CD4-positive, alpha-beta T cell treated with Interleukin-15 for 1 hour (primary cell): ENCODE data around the gene PSMA3.
A peak's percentile ranks its signal among the peaks of the same experiment; 100 is the strongest.

Experiments used
- DNase-seq: peaks from one replicate; pipeline ENCODE4 v3.0.0-alpha.2; 2020

Gene PSMA3

DNA sequence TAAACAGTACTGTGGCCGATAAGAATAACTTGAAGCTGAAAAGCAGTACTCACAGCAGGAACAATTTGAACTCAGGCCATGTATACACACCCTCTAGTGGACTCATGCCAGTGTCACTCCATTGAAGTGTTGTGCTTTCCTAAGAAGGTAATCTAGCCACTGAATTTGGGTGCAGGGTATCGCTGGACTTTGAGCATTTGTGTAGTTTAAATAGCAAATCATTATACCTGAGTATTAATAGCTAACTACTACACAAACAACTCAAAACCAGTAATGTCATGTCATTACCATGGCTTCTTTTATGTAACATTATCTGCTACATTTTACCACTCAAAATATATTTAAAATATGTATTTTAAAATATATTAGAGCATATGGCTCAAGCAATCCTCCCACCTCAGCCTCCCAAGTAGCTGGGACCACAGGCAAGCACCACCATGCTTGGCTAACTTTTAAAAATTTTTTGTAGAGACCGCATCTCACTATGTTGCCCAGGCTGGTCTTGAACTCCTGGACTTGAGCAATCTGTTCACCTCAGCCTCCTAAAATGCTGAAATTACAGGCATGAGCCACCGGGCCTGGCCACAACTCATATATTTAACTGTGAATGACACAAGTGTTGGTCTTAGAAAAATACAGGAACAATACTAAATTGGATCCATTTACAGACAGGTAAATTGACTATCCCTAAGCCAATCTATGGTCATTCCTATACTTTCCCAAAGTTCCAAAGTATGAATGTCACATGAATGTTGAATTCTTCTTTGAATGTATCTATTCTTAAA is 28.1 kb downstream of the PSMA3 start:
- DNase-seq = no peak

DNA sequence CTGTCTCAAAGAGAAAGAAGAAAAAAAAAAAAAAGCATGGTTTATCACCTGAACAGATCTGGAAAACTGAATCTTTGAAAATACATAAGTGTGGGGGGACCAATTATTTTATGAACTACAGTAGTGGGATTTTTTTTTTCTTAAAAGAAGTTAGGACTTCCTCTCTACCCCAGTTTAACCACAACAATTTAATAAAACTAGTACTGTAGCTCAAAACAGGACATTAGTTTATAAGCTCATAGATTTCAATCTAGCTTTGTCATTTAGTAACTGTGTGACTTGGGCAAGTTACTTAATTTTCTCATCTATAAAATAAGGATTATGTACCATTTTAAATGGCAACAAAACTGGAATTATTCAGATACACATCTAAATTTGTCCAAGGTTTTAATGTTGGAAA is 30.2 kb downstream of the PSMA3 start:
- DNase-seq = no peak

DNA sequence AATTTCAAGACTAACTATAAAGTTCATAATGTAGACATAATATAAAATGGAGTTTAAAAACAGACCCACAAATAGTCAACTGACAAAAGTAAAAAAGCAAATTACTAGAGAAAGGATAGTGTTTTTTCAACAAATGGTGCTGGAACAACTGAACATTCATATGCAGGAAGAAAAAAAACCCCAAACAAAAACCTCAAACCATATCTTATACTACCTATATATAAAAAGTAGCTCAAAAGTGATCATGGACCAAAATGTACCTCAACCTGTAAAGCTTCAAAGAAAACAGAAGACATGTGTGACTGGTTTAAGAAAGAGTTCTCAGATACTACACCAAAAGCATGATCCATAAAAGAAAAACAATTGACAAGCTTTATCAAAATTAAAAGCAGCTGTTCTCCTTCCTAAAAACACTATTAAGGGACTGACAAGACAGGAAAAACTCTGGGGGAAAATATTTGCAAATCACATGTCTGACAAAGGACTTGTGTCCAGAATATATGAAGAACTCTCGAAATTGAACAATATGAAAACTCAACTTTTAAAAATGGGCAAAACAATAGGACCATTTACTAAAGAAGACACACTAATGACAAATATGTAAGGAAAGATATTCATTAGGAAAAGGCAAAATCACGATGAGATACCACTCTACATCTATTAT is 31.0 kb downstream of the PSMA3 start:
- no peak for DNase-seq

DNA sequence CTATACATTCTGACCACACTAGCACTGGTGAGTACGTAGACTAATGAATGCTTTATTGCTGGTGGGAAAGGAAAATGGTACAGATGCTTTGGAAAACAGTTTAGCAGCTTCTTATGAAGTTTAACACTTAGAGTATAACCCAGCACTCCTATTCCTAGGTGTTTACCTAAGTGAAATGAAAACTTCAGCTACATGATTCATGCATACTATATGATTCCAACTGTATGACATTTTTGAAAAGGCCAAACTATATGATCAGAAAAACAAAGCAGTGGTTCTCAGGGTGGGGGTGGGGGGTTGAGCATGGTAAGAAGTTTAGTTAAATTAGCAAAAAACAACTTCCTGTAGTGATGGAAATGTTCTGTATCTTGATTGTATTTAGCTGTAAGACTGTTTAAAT is 31.6 kb downstream of the PSMA3 start:
- DNase-seq = no peak

DNA sequence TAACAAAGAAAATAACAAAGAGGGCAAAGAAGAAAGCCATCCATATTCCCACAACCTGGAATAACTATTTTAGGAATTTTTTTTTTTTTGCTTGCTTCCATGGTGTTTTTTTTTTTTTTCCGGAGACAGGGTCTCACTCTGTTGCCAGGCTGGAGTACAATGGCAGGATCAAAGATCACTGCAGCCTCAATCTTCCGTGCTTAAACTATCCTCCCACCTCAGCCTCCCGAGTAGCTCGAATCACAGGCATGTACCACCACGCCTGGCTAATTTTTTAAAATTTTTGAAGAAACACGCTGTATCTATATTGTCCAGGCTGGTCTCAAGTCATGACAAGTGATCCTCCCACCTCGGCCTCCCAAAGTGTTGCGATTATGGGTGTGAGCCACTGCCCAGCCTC is 33.5 kb downstream of the PSMA3 start:
- DNase-seq = no peak

DNA sequence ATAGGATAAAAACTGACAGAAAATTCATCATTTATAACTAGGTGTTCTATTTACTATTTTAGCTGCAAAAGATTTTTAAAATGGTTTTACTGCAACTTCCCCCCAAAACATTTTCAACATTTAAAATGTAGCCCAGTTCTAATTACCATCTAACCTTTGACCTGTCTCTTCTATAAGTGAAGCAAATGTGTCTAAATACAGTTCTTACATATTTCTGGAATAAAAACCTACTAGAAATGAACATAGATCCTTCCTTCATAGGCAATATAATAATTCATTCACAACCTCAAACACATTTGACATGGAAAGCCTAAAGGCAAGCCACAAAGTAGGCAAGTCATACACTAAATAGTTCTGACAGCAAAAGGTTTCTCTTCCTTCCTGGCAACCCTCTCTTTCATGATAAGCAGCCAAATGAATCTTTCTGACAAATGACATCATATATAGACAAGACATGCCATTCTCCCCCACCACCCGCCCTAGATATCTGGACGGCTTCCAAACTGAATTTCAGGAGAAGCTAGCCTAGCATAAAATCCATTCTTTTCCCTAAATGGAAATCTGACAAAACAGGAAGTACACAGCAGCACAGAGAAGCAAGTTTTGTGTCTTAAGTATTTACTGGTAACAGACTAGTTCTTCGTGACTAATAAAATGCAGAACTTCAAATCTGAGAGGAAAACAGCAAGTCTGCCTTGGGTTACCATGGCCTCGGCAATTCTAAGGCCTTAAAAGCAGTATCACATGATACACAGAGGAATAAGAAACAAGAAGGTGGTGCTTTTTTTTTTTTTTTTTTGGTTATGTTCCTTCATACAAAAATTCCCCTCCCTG is 36.5 kb downstream of the PSMA3 start:
- peak; percentile 48 for DNase-seq

DNA sequence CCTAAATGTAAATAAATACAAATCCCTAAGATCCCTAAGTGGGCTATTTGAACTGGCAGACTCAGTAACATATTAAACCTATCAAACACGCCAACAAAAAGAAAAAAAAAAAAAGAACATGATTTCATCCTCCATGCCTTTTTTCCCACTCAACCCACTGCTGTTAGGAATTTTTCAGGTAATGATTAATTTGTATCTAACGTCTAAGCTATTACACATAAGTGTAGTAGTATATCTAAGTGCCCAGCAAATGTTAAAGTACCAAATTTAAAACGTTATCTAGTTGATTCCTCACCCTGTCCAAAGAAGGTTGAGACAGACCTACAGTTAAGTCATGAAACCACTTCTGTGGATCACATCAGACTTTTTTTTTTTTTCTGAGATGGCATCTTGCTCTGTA is 37.3 kb downstream of the PSMA3 start:
- DNase-seq = no peak

DNA sequence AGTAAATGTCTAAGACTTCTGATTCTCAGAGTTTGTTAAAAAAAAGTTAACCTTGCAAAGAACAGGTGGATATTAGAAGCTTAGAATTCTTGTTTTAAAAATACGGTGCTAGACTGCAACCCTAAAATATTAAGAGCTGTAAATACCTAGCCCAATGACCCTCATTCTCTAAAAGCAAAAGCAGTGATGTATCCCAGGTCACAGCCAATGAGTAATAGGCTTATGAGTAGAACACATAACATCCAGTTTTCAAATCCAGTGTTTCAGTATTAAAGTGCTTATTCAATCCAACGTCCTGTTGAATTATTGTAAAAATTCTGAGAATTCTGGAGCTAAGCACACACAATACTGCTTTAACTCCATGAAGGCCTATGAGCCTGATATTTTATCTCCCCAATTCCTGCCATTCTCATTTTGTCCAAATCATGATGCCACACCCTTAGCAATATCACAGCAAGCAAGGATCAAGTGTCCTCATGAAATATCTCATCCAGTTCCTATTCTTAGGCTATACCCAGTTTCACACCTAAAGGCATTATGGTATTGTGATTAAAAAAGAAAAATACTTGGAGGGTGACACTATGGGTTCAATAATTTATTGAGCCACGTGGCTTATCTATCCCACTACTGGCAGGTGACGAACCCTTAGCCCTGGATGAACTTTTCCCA is 38.4 kb downstream of the PSMA3 start:
- no peak for DNase-seq

DNA sequence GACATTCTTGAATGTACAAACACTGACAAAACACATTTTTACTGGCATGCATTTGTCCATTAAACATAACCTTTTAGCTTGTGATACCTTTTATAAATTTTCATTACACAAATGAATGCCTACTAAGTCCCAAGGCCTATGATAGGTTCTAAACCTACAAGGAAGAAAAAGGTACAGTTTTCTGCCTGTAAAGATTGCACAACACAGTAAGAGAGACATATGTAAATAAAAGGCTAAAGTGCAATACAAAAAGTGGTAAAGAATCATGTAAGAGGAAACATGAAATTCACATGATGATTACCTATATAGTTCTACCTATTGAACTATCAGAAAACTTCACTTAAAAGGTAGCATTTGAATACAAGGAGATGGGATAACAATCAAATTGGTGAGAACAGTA is 39.1 kb downstream of the PSMA3 start:
- no peak for DNase-seq

DNA sequence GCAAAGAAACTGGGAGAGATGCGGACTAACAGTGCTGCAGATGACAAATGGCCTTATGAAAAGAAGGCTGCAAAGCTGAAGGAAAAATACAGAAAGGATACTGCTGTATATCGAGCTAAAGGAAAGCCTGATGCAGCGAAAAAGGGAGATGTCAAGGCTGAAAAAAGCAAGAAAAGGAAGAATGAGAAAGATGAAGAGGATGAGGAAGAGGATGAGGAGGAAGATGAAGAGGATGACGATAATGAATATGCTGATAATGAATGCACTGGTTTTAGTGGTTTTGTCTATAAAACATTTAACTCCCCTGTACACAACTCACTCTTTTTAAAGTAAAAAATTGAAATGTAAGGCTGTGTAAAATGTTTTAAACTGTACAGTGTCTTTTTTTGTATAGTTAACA is 40.5 kb downstream of the PSMA3 start:
- DNase-seq = no peak

DNA sequence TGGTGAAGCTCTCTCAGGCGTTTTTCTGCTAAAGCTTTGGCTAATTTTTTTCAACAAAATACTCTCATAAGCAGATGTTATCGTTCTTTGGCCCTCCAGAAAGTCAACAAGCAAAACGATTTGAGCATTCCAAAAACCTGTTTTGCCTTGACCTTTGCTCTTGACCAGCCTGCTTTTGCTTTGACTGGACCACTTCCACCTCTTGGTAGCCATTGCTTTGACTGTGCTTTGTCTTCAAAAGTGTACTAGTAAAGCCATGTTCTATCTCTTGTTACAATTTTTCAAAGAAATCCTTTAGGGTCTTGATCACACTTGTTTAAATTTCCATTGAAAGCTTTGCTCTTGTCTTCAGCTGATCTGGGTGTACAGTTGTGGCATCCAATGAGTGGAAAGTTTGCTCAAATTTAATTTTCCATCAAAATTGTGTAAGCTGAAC is 43.0 kb downstream of the PSMA3 start:
- DNase-seq = no peak

DNA sequence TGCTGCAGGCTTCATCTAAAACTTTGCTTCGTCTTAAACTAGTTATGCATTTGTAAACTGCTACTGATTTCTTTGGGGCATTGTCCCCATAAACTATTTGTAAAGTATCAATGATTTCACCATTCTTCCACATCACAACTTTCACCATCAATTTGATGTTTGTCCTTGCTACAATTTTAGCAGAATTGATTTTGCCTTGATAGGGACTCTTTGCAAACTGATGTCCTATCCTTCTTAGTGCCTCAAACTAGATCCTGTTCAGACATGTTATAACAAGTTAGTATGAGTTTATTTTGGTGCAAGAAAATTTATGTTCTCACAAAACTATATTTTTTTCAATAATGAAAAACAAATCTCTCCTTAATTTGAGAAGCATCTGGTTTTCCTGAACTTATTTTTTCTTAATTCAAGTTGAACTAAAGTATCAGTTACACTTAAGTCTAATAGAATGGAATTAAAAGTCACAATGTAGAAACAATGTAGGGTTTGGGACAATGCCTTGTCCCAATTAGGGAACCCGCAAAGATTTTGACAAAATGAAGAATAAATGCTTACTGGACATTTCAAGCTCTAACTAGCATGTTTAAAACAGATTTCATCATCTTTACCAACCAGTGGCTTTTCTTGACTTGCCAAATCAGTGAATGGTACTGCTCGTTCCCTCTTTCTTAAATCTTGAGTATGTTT is 43.6 kb downstream of the PSMA3 start:
- no peak for DNase-seq

DNA sequence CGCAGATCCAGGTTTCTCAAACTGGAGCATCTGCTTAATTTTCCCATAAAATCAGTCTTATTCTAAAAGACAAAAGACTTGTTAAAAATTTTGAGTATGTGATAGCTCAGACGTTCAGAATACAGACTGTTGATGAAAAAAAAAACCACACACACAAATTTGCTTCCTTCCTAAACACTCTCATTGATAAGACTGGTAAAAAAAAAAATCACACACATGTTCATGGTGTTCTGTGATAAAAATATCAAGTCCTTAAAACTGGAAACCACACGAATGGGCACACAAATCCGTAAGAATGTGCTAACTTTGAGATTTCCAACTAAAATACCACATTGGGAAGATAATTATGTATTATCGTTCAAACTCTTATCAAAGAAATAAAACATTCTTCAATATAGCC is 47.0 kb downstream of the PSMA3 start:
- no peak for DNase-seq

DNA sequence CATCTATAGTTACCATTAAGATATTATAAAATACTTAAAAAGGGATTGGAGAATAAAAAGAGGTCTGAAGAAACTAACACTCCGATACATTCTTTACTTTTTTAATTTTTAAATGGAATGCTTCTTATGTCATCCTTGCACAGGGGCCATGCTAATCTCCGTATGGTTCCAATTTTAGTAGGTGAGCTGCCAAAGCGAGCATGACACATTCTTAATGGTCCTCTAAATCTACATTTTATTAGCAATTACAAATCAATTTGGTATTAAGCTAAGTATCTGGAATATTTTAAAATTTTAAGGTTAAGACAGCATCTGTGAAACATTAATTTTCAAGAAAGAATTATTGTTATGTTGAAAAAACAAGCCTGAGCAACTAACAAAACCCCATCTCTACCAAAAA is 47.5 kb downstream of the PSMA3 start:
- no peak for DNase-seq

DNA sequence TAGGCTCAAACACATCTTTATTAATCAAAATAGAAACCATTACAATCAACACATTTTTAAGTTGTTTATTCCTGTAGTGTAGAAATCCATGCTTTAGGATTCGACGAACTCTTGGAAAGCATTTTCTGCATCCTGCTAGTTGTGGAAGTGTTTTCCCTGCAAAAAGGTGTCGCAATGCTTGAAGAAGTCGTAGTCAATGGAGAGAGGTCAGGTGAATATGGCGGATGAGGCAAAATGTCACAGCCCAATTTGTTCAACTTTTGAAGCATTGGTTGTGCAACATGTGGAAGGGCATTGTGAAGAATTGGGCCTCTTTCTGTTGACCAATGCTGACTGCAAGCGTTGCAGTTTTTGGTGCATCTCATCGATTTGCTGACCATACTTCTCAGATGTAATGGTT is 49.6 kb downstream of the PSMA3 start:
- no peak for DNase-seq

DNA sequence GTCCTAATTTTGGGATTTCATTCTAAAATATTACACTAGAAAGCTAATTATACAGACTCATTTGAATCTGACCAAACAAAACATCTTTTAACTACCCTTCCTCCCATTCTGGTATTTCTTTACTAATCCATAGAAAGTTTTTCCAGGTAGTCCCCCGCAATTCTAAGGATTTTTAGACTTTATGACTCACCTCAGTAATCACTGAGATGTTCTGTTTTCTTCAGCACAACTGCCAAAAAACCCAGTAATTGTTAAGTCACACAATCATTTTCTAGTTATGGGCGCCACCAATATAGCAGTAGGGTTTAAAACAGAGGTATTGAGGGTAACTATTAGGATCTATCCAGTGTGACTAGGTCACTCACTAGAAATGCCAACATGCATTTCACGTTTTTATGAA is 52.1 kb downstream of the PSMA3 start:
- no peak for DNase-seq

DNA sequence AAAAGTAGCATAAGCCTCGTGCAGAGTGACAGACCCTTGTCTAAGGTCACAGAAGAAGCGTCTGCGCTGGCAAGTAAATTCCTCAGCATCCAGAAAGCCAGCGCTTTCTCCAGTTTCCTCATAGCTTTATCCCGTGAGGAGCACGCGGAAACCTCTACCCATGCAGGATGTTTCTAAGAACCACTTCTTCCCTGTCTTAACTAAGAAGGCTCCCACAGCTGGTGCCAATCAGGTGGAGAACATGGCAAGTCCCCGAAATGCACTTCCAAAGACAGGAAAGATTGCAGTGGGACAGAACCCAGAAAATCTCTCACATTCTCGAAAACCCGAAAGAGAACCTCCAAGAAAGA is 52.7 kb downstream of the PSMA3 start:
- no peak for DNase-seq

DNA sequence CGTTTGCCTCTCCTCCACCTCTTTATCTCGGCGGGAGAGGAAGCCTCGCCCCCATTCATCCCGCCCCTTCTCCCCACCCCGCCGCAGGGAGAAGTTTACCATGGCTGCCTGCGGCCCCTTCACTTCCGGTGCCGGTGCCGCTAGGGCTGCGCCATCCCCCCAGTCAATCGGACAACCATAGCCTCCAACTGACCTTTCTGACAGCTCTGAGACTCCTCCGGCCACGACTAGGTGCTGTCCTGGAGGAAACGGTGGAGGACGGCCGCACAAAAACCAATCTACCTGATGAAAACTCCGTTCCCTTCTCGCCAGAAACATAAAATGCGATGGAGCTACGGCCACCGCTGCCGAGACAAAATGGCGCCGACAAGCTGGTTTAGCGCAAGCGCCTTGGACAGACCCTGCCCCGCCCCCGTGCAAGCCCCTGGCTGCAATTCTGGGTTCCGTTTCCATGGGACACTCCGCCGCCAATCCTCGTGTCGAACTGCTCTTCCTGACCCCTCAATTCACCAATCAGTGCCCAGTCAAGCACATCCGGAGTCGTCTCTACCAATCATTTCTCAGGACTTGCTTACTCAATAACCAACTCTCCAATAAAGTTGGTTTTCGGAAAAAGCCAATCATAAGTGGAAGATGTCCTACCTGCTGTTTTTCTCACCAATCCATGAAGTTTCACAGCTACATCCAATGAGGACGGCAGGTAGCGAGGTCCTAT is 53.3 kb downstream of the PSMA3 start:
- peak; percentile 99 for DNase-seq

DNA sequence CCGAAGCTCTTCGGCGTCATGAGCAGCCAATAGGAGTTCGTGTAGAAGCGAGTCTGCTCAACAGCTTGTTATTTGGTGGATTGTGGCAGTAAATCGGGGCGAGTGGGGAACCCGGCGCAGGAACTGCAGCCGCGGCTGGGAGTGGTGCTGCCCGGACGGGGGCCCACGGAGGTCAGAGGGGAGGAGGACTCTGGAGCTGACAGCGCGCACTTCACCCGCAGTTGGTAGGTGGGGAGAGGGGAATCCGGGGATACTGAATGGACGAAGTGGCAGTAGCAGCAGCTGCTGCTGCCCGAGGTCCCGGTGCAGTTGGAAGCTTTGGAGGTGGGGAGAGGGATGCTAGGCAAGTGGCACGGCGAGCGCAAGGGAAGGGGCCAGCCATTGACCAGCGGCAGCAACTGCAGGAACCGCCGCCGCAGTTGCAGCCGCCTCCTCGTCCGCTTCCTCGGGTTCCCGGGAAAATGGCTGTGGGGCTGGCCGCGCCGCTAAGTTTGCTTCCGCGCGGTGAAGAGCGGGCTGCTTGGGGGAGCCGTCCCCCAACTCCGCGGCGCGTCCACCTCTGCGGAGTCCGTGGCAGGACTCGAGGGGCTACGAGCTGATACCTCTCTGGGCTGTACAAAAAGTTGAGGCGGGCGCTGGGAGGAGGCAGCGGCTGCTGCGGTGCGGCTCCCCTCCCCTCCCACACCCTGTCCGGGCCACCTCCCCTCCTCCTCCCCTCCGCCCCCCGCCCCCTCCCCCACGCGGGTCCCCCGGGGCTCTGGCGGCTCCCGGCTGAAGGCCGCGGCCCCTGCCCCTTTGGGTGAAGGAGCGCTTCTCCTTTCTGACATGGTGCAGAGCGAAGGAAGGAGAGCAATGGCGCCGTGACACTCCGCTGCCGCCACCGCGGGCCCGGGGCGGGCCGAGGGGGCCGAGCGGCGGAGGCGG is 54.1 kb downstream of the PSMA3 start, which contains the start of gene ARID4A:
Gene ARID4A, plus strand, starts transcription at position 79 of the 924 bp plus-strand sequence. CDS start 1,300 bp downstream, outside the sequence.
- peak; percentile 39 for DNase-seq
